Gastroesophageal sphincter (tissue), 4 donors: ENCODE results near the gene PDZD7. TPM values are rescaled to one million over a fixed set of nuclear protein-coding genes. Genes with fewer than 3 reads are reported as not detected.

Experiments used
- ATAC-seq: fragments of 150-250 bp; one replicate; pipeline ENCODE4 v1.9.1; 2016; ENCODE audit warnings: mild to moderate bottlenecking, moderate library complexity
- H3K27ac ChIP-seq, 4 donors: fragments of 200-600 bp; sonication (generic) in 3 of 4; 1 replicate in 3 of 4; 2 replicates in 1 of 4; pipeline ENCODE4 v1.5.1; 2016 to 2019
- H3K27me3 ChIP-seq: fragments of 200-600 bp; sonication (generic); one replicate; pipeline ENCODE4 v1.5.1; 2019
- H3K36me3 ChIP-seq, 2 donors: fragments of 200-600 bp; sonication (generic); one replicate each; pipeline ENCODE4 v1.5.1; 2019; ENCODE audit warnings: control low read depth in 1 of 2
- H3K4me1 ChIP-seq, 3 donors: fragments of 200-600 bp; sonication (generic); 1 replicate in 2 of 3; 2 replicates in 1 of 3; pipeline ENCODE4 v1.5.1; 2016 to 2019; ENCODE audit warnings: control low read depth in 2 of 3
- H3K4me3 ChIP-seq, 2 donors: fragments of 200-600 bp; sonication (generic); one replicate each; pipeline ENCODE4 v1.5.1; 2019; ENCODE audit warnings: mild to moderate bottlenecking in 1 of 2, moderate library complexity in 1 of 2
- H3K9me3 ChIP-seq, 3 donors: fragments of 200-600 bp; sonication (generic); one replicate each; pipeline ENCODE4 v1.5.1; 2017 to 2019; ENCODE audit warnings: control low read depth in 2 of 3
- CTCF ChIP-seq, 4 experiments: fragments of 200-600 bp in 2 of 4; fragments of 450-650 bp in 2 of 4; sonication (generic) in 1 of 4; IDR thresholded peaks; one replicate each; pipeline ENCODE4 v1.5.1; 2017 to 2019; ENCODE audit warnings: antibody characterized with exemption in 4 of 4, mild to moderate bottlenecking in 2 of 4, moderate library complexity in 2 of 4
- EP300 ChIP-seq: sonication (generic); formaldehyde crosslinking; IDR thresholded peaks from one replicate; pipeline ENCODE4 v1.6.1; 2017; ENCODE audit warnings: antibody characterized with exemption, mild to moderate bottlenecking
- POLR2A ChIP-seq, 2 donors: fragments of 450-650 bp; IDR thresholded peaks; one replicate each; pipeline ENCODE4 v1.6.1; 2017; ENCODE audit warnings: antibody characterized with exemption in 2 of 2, mild to moderate bottlenecking in 2 of 2, moderate library complexity in 1 of 2
- POLR2AphosphoS5 ChIP-seq: sonication (generic); formaldehyde crosslinking; IDR thresholded peaks from one replicate; pipeline ENCODE4 v1.6.1; 2017; ENCODE audit warnings: antibody characterized with exemption
- WGBS, 2 donors: methylation state at CpG; one replicate each; pipeline ENCODE4 v1.1.5; 2018; ENCODE audit warnings: low coverage in 1 of 2; 5-methylcytosine and 5-hydroxymethylcytosine counted together
- total RNA-seq, 4 donors: library from RNA; depleted of rRNA; stranded (reverse); fragments of >200 nt; gene quantifications; one replicate each; pipeline ENCODE4 v1.1.0, GENCODE V29; 2016

PDZD7 gene
- total RNA-seq, 4 donors from 2014 or later, result 0.31 to 0.54 (median 0.39) TPM; not detected in 1

- no peak for ATAC-seq
- Histone ChIP-seq H3K27ac (peak overlapping the region in 3 of 4 donors; percentile 65 to 71 (median 69)), H3K4me3 (no peak overlapping the region), H3K9me3 (no peaks in the 10 kb centered on the region), H3K4me1 (peaks cover 0 to 78% (median 21%) of the 10 kb centered on the region in 3 donors), H3K36me3 (peaks cover 0 to 44% of the 10 kb centered on the region in 2 donors), H3K27me3 (no peaks in the 10 kb centered on the region)
- 22 to 40% methylated on average over 4 to 8 of the region's 13 CpGs for WGBS, 2 donors
- TF ChIP-seq POLR2AphosphoS5, result peak; percentile 26
- TF ChIP-seq EP300, result no peak
- TF ChIP-seq POLR2A (IDR thresholded peaks at IDR 0.05), result no peak
These were observed 22.8 kb downstream of the PDZD7 start for GRCh38 chr10:101007915-101008822.

GRCh38 chr10:101007099-101007711 is 23.7 kb downstream of the PDZD7 start:
- H3K4me3 ChIP-seq, result no peak overlapping the region
- no peaks in the 10 kb centered on the region for H3K9me3 ChIP-seq
- WGBS, 2 donors, result 0% methylated on average over 2 of the region's 11 CpGs; no CpG with 5 or more reads in 1 of the 2 donors
- H3K4me1 ChIP-seq, result peaks cover 0 to 78% (median 20%) of the 10 kb centered on the region in 3 donors
- ATAC-seq, result no peak
- no peaks in the 10 kb centered on the region for H3K27me3 ChIP-seq
- peak overlapping the region in 3 of 4 donors; percentile 62 to 69 (median 65) for H3K27ac ChIP-seq
- TF ChIP-seq CTCF (IDR thresholded peaks at IDR 0.05) (no peak), POLR2A (IDR thresholded peaks at IDR 0.05) (no peak), EP300 (no peak), POLR2AphosphoS5 (no peak)
- H3K36me3 ChIP-seq, result peaks cover 0 to 52% of the 10 kb centered on the region in 2 donors

- TF ChIP-seq POLR2A (IDR thresholded peaks at IDR 0.05) (no peak), CTCF (IDR thresholded peaks at IDR 0.05) (no peak), EP300 (no peak), POLR2AphosphoS5 (no peak)
- Histone ChIP-seq H3K4me3 (no peak overlapping the region), H3K27me3 (no peaks in the 10 kb centered on the region), H3K27ac (peak overlapping the region in 3 of 4 donors; percentile 62 to 69 (median 65)), H3K36me3 (peaks cover 0 to 52% of the 10 kb centered on the region in 2 donors), H3K4me1 (peaks cover 2 to 78% (median 26%) of the 10 kb centered on the region in 3 donors), H3K9me3 (no peaks in the 10 kb centered on the region)
- 90% methylated on average over 4 of the region's 33 CpGs; no CpG with 5 or more reads in 1 of the 2 donors for WGBS, 2 donors
- no peak for ATAC-seq
These were observed 24.3 kb downstream of the PDZD7 start for GRCh38 chr10:101006593-101007098.

GRCh38 chr10:101005869-101006567 is 24.9 kb downstream of the PDZD7 start:
- Histone ChIP-seq H3K27me3 (no peaks in the 10 kb centered on the region), H3K27ac (peak overlapping the region in 3 of 4 donors; percentile 40 to 69 (median 65)), H3K36me3 (peaks cover 0 to 52% of the 10 kb centered on the region in 2 donors), H3K4me1 (peaks cover 2 to 80% (median 29%) of the 10 kb centered on the region in 3 donors), H3K4me3 (no peak overlapping the region), H3K9me3 (no peaks in the 10 kb centered on the region)
- TF ChIP-seq POLR2AphosphoS5, result no peak
- TF ChIP-seq EP300, result no peak
- no peak for TF ChIP-seq CTCF (IDR thresholded peaks at IDR 0.05)
- TF ChIP-seq POLR2A (IDR thresholded peaks at IDR 0.05), result no peak
- 70 to 92% methylated on average over 2 of the region's 4 CpGs for WGBS, 2 donors
- no peak for ATAC-seq

- H3K9me3 ChIP-seq, result no peaks in the 10 kb centered on the region
- no peaks in the 10 kb centered on the region for H3K27me3 ChIP-seq
- peaks cover 0 to 52% of the 10 kb centered on the region in 2 donors for H3K36me3 ChIP-seq
- no CpG with 5 or more reads among the region's 23 CpGs for WGBS, 2 donors
- ATAC-seq, result no peak
- peak overlapping the region in 3 of 4 donors; percentile 17 to 69 (median 40) for H3K27ac ChIP-seq
- no peak for TF ChIP-seq POLR2A (IDR thresholded peaks at IDR 0.05)
- no peak for TF ChIP-seq CTCF (IDR thresholded peaks at IDR 0.05)
- no peak for TF ChIP-seq POLR2AphosphoS5
- TF ChIP-seq EP300, result no peak
- H3K4me3 ChIP-seq, result no peak overlapping the region
- peaks cover 2 to 86% (median 34%) of the 10 kb centered on the region in 3 donors for H3K4me1 ChIP-seq
These were observed 25.6 kb downstream of the PDZD7 start for GRCh38 chr10:101005361-101005760.
